ENCODE results near the gene YPEL2.
"Not testable (repeated sequence)": the region's sequence is repeated elsewhere in the genome, so short reads cannot be mapped to it uniquely, and the experiment has no call there.

Gene YPEL2

DNA sequence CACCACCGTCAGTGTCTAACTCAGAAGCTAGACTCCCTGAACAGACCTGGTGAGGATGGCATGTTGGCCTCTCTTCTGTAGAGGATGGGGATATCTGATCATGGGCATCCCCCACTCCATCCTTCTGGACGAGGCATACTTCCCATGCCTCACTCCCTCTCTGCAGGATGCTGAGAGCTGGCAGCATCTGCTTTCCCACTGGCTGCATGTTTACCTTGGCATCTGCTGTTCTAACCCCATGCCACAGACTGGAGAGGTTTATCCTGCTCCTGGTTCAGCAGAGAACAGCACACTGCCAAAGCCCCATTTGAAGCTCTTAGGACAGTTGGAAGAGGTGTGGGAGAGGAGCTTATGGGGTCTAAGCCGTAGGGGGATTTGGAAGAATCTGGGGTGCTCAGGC lies 46.0 kb downstream of the YPEL2 start:
- peak; percentile 92 for DNase-seq (ENCODE audit: low read depth)

- DNase-seq (ENCODE audit: low read depth) = peak; percentile 95
These were observed 47.2 kb downstream of the YPEL2 start for GRCh38 chr17:59378675-59379074.

GRCh38 chr17:59380474-59380873 lies 49.0 kb downstream of the YPEL2 start:
- DNase-seq (ENCODE audit: low read depth) = no peak

- DNase-seq (ENCODE audit: low read depth) = no peak
These were observed 50.5 kb downstream of the YPEL2 start for GRCh38 chr17:59381716-59382570.

- no peak for DNase-seq (ENCODE audit: low read depth)
These were observed 52.4 kb downstream of the YPEL2 start for GRCh38 chr17:59383893-59384292.

DNA sequence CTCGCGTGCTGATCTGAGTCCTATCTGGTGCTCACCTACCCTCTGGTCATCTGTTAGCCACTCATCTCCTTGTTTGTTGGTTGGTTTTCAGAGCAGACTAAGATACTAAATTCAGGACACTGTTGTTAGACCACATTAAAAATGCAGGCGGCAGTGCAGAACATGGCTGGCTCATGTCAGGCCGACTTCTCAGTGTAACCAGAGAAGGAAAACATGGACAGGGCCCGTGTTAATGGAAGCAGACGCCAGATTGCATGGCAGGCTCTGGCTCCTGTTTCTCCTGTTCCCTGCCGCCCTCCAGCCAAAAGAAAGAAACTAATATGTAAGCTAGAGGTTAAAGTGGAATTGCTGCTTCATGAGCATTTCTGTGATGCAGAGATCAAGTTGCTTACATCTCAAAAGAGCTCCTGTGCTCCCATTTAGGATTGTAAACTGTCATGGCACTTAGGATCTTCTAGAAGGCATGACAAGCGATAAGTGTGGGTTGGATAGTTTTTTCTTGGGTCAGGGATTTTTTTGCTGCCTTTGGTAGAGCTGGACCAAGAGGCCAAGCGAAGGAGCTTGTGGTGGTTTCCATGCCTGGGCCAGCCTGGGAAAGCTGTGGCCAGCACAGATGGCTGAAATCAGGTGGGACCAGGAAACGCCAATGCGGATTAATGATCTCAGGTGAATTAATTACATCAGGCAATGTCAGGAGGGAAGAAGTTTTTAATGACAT lies 56.1 kb downstream of the YPEL2 start:
- DNase-seq (ENCODE audit: low read depth) = no peak

DNA sequence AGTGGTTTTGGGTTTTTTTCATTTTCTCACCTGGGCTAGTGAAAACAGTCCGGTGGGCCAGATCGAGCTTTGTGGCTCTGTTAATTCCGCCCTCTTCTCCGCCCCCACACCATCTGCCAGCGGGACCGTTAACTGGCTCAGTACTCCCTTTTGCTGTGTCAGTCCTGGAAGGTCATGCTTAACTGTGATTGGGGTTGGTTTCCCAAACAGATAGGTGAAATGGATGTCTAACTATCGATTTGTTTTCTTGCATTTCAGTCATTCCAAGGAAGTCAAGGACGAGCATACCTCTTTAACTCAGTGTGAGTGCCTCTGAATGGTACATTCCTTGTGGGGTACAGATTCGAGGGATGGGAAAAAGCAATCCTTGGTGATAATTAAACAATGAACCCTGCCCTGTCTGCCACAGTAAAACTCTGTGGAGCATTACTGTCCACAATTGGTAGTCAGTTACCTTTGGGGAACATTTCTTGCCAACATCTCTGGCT lies 56.7 kb downstream of the YPEL2 start:
- DNase-seq (ENCODE audit: low read depth) = no peak

DNA sequence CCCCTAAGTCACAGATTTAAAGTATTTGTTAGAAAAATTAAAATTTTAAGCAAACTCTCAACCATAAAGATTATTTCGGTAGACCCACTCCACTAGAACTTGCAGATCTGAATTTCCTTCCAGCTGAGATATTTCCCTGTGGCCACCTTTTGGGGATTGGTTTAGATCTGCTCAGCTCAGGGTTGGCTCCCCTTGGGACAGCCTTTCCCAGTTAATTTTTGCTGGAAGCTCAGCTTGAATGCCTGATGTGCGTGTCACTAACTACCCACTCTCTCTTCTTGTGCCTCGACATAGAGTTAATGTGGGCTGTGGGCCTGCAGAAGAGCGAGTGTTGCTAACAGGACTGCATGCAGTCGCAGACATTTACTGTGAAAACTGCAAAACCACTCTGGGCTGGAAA lies 57.6 kb downstream of the YPEL2 start:
- no peak for DNase-seq (ENCODE audit: low read depth)

DNA sequence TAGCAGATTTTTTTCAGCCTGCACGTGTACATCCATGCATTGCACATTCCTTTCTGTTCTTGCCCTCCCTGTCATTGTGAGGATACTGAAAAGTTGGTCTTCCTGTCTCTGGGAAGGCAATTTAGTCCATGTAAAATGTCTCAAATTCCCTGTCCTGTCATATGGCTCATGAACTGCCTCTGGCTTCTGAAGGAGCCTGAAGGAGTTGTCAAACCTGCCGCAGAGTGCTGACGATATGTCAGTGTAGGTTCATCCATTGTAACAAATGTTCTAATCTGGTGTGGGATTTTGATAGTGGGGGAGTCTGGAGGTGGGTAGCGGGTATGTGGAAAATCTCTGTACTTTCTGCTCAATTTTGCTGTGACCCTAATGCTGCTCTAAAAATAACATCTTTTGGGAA lies 59.6 kb downstream of the YPEL2 start:
- peak; percentile 22 for DNase-seq (ENCODE audit: low read depth)

GRCh38 chr17:59392973-59393679 lies 61.7 kb downstream of the YPEL2 start:
- DNase-seq (ENCODE audit: low read depth) = no peak

DNA sequence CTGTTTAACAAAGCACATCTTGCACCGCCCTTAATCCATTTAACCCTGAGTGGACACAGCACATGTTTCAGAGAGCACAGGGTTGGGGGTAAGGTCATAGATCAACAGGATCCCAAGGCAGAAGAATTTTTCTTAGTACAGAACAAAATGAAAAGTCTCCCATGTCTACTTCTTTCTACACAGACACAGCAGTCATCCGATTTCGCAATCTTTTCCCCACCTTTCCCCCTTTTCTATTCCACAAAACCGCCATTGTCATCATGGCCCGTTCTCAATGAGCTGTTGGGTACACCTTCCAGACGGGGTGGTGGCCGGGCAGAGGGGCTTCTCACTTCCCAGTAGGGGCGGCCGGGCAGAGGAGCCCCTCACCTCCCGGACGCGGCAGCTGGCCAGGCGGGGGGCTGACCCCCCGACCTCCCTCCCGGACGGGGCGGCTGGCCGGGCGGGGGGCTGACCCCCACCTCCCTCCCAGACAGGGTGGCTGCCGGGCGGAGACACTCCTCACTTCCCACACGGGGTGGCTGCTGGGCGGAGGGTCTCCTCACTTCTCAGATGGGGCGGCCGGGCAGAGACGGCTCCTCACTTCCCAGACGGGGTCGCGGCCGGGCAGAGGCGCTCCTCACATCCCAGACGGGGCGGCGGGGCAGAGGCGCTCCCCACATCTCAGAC lies 62.4 kb downstream of the YPEL2 start:
- not testable (repeated sequence) for DNase-seq (ENCODE audit: low read depth)

DNA sequence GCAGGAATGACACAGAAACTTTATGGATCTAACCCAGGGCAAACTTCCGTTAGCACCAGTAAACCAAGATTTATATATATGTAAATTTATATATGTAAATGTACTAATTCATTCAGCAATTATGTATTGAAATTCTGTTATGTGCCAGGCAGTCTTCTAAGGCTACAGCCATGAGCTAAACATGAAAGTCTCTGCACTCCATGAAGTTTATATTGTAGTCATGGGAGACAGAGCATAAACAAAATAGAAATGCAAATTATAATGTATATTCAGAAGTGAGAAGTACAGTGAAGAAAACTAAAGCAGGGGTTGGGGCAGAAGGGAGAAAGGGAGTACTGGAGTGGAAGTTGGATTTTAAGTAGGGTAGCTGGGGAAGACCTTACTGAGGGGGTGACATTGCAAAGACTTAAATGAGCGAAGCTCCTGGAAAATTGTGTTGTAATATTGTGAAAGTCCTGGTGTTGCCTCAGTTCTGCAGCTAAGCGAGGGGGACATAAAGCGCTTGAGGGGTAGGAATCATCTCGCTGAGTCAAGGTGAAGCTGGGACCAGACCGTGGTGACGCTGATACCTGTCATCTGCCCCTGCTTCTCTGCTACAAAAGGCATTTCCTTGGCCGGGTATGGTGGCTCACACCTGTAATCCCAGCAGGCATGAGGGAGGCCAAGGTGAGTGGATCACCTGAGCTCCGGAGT lies 64.8 kb downstream of the YPEL2 start:
- DNase-seq (ENCODE audit: low read depth) = no peak

GRCh38 chr17:59397316-59398073 lies 66.0 kb downstream of the YPEL2 start:
- no peak for DNase-seq (ENCODE audit: low read depth)

- DNase-seq (ENCODE audit: low read depth) = no peak
These were observed 68.5 kb downstream of the YPEL2 start for GRCh38 chr17:59399914-59400313.

DNA sequence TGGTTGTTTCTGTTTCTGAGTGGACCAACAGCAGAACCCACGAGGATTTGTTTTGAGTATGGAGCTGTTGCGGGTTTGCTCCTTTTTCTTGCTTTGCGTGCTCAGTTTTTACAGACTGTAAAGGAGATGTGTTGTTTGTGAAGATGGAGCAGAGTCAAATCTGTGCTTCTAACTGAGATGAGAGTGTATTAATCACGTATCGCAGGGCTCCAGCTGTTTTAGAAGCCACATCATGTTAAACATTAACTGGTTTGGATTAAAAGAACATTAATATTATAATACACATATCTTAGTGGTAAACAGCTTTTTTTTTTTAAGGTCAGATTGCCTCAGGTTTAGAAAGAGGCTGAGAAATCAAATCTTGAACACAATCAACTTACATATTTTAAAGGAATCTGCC lies 69.4 kb downstream of the YPEL2 start:
- DNase-seq (ENCODE audit: low read depth) = peak; percentile 35

DNA sequence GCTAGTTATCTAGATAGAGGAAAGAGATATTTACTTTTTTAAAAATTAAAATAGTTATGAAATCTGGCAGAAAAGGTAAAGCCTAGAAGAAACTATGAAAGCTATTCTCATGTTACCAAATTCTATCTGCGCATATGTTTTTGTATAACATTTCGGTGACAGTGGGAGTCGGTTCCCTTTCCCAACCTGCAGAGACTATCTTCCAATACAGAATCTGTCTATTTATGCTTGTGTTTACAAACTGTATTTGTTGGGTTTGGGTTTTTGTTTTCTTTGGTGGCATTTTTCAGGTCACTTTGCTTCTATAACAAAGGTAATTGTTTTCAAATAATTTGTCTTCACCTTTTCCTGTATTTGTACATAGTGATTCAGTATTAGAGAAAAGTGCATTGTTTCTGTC lies 69.8 kb downstream of the YPEL2 start:
- DNase-seq (ENCODE audit: low read depth) = no peak

- DNase-seq (ENCODE audit: low read depth) = no peak
These were observed 70.3 kb downstream of the YPEL2 start for GRCh38 chr17:59401725-59402124.

GRCh38 chr17:59402760-59403159 lies 71.3 kb downstream of the YPEL2 start:
- DNase-seq (ENCODE audit: low read depth) = no peak

DNA sequence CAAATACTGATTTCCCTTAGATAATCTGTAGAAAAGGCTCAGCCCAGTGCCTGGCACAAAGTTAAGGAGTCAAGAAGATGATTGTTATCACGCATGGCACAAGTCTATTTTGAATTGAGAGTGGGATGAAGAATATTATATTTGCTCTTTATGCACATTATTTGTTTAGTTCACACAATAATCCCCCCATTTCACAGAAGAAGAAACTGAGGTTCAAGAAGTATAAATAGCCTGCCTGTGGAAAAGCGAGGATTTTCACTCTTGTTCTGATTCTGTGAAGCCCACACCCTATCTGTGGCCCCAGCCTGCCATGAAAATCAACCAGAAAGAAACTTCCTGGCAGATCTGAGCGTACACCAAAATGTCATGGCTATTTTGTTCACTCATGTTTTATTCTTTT lies 73.0 kb downstream of the YPEL2 start:
- DNase-seq (ENCODE audit: low read depth) = no peak

GRCh38 chr17:59405944-59406705 lies 74.7 kb downstream of the YPEL2 start:
- no peak for DNase-seq (ENCODE audit: low read depth)

Data from EH (cell line).